AG04449 (cell line): Measurements from ENCODE around the gene ARHGAP26.

ENCODE experiments used
- CTCF ChIA-PET: fragments of 350-600 bp; formaldehyde crosslinking; extraction: SDS; loops from one replicate; lab custom pipeline; 2021; ENCODE audit warnings: antibody characterized with exemption; lab: Yijun Ruan, JAX
- POLR2A ChIA-PET: fragments of 400-600, 350-600 bp; formaldehyde crosslinking; extraction: SDS; loops from one replicate; lab custom pipeline; 2020; ENCODE audit warnings: antibody characterized with exemption, inconsistent platforms; lab: Yijun Ruan, JAX
- DNase-seq: peaks from one replicate; pipeline ENCODE4 v3.0.0-alpha.2; 2010; ENCODE audit warnings: low read depth, low spot score
- H3K4me3 ChIP-seq: 2 replicates; pipeline ENCODE4 v1.5.1; 2011; ENCODE audit warnings: low read depth, mild to moderate bottlenecking, control low read depth, low read length
- TF ChIP-seq, protein P1 (sequence below): IDR thresholded peaks from one replicate; pipeline ENCODE4 v1.5.1; 2011; ENCODE audit warnings: mild to moderate bottlenecking, moderate library complexity, low read length, control low read depth, inconsistent platforms; ENCODE audit not compliant: insufficient read depth; ENCODE audit errors: missing control alignments

ARHGAP26 gene

DNA sequence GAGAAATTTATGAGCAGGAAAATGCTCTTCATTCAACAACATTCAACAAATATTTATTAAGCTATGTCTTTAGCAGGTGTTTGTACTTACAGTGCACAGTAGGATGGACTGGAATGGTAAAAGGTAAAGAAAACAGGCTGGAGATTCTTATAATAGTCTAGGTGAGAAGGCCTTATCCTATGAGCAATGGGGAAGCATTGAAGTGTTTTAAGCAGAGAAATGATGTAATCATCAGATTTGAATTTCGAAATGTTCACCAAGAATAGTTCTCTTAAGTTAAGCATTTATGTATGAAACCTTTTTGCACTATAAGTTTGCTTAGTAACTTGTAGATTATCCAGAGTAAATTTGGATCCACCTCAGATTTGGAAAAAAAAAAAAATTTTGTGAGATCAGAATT is 424.0 kb downstream of the ARHGAP26 start:
- ChIA-PET POLR2A (no interaction called here), CTCF (no interaction called here)
- no peak overlapping the region for H3K4me3 ChIP-seq
- TF ChIP-seq, protein P1, sequence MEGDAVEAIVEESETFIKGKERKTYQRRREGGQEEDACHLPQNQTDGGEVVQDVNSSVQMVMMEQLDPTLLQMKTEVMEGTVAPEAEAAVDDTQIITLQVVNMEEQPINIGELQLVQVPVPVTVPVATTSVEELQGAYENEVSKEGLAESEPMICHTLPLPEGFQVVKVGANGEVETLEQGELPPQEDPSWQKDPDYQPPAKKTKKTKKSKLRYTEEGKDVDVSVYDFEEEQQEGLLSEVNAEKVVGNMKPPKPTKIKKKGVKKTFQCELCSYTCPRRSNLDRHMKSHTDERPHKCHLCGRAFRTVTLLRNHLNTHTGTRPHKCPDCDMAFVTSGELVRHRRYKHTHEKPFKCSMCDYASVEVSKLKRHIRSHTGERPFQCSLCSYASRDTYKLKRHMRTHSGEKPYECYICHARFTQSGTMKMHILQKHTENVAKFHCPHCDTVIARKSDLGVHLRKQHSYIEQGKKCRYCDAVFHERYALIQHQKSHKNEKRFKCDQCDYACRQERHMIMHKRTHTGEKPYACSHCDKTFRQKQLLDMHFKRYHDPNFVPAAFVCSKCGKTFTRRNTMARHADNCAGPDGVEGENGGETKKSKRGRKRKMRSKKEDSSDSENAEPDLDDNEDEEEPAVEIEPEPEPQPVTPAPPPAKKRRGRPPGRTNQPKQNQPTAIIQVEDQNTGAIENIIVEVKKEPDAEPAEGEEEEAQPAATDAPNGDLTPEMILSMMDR: no peak
- no peak for DNase-seq

DNA sequence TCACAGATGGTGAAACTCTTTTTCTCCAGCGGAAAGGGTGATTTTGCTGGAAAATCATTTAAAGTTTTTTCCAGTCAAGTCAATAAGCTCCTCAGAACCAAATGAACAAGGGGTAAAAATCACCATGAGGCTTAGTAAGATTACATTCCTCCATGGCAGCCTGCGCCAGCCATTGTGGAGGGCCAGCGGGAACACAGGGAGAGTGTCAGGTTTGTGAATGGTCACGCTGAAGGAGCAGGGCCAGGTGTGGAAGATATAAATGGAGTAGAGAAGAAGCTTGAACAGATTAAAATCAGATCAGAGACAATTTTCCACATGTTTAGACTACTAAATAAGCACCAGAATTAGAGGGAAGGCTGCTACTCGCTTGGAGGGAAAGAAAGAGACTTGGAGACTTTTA is 424.5 kb downstream of the ARHGAP26 start:
- CTCF ChIA-PET: interaction anchor here (1.1 kb wide), 1 partner anchor 17 kb away, joined by 4 read pairs; no protein-coding TSS in a partner anchor
- DNase-seq: no peak
- H3K4me3 ChIP-seq: no peak overlapping the region
- TF ChIP-seq, protein P1: no peak
- POLR2A ChIA-PET: no interaction called here

DNA sequence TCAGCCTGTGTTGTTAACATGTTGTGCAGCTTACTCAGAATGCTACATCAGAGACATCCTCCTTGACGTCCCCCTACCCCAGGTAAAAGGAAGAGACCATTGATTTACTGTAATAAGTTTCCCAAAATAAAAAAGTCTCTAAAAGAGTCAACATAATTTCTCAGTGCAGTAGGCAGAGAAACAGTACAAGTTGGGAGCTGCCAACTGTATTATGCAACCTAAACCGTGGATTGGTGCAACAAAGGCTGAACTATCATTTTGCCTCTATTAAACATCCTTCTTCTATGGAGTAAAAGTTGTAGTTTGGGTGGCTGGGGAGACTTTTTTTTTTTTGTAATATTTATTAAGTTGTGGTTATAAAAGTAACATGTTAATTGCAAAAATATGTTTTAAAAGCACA is 425.3 kb downstream of the ARHGAP26 start:
- no peak for DNase-seq
- ChIA-PET CTCF (interaction anchor here (1.1 to 1.2 kb wide), 2 partner anchors 17 to 208 kb away, joined by 3 to 4 read pairs; partner anchors contain the start of gene NR3C1), POLR2A (no interaction called here)
- TF ChIP-seq, protein P1: no peak
- no peak overlapping the region for H3K4me3 ChIP-seq

DNA sequence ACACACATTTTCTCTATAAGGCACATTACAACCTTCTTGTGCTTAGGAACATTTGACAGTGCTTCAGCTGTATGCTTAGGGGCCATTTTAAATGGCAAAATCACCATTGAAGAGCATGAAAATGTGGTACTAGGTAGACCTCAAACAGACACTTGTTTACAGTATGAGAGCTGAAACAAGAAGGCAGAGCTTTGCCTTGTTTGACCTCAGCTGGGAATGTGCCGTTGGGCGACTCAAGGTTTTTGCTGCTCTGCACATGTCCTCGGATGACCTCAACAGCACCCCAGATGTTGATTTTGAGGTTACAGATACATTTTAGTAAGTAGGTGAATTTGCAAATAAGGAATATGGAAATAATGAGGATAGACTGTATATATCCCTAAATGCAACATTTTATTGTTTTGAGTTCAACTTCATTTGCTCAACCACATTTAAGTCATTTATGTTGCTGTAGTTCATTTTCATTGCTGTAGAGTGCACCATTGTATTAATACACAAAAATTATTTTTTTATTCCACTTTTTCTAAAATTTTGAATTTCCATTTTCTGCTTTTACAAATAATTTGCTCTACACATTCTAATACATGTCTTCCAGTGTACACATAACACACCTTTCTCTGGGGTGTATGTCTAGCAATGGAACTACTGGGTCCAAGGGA is 426.6 kb downstream of the ARHGAP26 start:
- ChIA-PET POLR2A (no interaction called here), CTCF (interaction anchor here (0.9 to 1.2 kb wide), 2 partner anchors 8 to 207 kb away, joined by 3 read pairs; partner anchors contain the start of gene NR3C1)
- no peak overlapping the region for H3K4me3 ChIP-seq
- no peak for DNase-seq
- TF ChIP-seq, protein P1: no peak

DNA sequence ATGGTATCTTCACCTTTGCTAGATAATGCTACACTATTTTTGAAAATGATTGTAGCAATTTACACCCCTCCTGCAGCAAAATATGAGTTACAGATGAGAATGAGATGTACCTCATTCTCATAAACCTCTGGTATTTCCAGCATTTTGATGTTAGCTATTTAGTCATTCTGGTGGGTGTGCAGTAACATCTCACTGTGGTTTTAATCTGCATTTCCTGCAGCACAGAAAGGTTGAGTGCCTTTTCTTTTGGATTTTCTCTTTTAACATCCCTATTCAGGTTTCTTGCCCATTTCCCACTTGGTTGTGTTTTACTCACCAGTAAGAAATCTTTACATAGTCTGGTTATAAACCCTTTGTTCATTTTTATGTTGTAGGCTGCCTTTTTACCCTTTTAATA is 427.1 kb downstream of the ARHGAP26 start:
- TF ChIP-seq, protein P1: no peak
- POLR2A ChIA-PET: no interaction called here
- CTCF ChIA-PET: interaction anchor here (0.9 kb wide), 1 partner anchor 9 kb away, joined by 3 read pairs; no protein-coding TSS in a partner anchor
- no peak for DNase-seq
- H3K4me3 ChIP-seq: no peak overlapping the region

DNA sequence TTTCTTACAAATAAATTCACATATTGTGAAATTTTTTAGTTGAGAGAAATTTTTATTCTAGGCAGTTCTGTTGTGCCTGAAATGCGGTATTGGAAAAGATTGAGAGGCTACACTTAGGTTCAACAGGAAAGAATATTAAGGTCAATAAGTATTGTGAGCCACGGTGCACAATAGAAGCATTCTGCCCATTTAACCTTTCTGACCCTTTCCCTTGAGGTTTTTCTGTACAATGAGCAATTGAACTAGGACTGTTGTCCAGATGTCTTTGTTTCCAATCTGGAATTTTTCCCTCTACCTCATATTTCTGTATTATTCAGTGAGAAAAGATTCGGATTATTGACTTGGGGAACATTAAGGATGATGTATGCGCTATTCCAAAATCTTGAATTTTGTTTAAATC is 428.2 kb downstream of the ARHGAP26 start:
- CTCF ChIA-PET: no interaction called here
- DNase-seq: no peak
- H3K4me3 ChIP-seq: no peak overlapping the region
- TF ChIP-seq, protein P1: no peak
- POLR2A ChIA-PET: no interaction called here
